Panc1 (cell line): ENCODE results near the gene CROCC.
"Not testable (repeated sequence)": the region's sequence is repeated elsewhere in the genome, so short reads cannot be mapped to it uniquely, and the experiment has no call there.

Experiments used
- TCF7L2 ChIP-seq: IDR thresholded peaks from 2 replicates; pipeline ENCODE4 v1.6.1; 2011; ENCODE audit warnings: mild to moderate bottlenecking, low read depth, low read length, inconsistent platforms
- TF ChIP-seq, protein P1 (sequence below): fragments of 450-650 bp; IDR thresholded peaks from 2 replicates; pipeline ENCODE4 v1.5.1; 2017; ENCODE audit warnings: mild to moderate bottlenecking
- TF ChIP-seq, protein P2 (sequence below), 2 experiments: IDR thresholded peaks; 2 replicates each; pipeline ENCODE4 v1.6.1; 2011 to 2012; ENCODE audit warnings: low read depth in 2 of 2, control low read depth in 1 of 2, low read length in 1 of 2, mild to moderate bottlenecking in 1 of 2, moderate library complexity in 1 of 2; ENCODE audit not compliant: insufficient read depth in 1 of 2

GRCh38 chr1:16949026-16949425 lies 27.3 kb downstream of the CROCC start:
- TF ChIP-seq, protein P1, sequence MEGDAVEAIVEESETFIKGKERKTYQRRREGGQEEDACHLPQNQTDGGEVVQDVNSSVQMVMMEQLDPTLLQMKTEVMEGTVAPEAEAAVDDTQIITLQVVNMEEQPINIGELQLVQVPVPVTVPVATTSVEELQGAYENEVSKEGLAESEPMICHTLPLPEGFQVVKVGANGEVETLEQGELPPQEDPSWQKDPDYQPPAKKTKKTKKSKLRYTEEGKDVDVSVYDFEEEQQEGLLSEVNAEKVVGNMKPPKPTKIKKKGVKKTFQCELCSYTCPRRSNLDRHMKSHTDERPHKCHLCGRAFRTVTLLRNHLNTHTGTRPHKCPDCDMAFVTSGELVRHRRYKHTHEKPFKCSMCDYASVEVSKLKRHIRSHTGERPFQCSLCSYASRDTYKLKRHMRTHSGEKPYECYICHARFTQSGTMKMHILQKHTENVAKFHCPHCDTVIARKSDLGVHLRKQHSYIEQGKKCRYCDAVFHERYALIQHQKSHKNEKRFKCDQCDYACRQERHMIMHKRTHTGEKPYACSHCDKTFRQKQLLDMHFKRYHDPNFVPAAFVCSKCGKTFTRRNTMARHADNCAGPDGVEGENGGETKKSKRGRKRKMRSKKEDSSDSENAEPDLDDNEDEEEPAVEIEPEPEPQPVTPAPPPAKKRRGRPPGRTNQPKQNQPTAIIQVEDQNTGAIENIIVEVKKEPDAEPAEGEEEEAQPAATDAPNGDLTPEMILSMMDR = not testable (repeated sequence)
- TF ChIP-seq TCF7L2 = not testable (repeated sequence)
- TF ChIP-seq, protein P2, sequence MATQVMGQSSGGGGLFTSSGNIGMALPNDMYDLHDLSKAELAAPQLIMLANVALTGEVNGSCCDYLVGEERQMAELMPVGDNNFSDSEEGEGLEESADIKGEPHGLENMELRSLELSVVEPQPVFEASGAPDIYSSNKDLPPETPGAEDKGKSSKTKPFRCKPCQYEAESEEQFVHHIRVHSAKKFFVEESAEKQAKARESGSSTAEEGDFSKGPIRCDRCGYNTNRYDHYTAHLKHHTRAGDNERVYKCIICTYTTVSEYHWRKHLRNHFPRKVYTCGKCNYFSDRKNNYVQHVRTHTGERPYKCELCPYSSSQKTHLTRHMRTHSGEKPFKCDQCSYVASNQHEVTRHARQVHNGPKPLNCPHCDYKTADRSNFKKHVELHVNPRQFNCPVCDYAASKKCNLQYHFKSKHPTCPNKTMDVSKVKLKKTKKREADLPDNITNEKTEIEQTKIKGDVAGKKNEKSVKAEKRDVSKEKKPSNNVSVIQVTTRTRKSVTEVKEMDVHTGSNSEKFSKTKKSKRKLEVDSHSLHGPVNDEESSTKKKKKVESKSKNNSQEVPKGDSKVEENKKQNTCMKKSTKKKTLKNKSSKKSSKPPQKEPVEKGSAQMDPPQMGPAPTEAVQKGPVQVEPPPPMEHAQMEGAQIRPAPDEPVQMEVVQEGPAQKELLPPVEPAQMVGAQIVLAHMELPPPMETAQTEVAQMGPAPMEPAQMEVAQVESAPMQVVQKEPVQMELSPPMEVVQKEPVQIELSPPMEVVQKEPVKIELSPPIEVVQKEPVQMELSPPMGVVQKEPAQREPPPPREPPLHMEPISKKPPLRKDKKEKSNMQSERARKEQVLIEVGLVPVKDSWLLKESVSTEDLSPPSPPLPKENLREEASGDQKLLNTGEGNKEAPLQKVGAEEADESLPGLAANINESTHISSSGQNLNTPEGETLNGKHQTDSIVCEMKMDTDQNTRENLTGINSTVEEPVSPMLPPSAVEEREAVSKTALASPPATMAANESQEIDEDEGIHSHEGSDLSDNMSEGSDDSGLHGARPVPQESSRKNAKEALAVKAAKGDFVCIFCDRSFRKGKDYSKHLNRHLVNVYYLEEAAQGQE (IDR thresholded peaks at IDR 0.05; ENCODE audit: insufficient read depth in 1 of 2, low read depth in 2 of 2, low read length in 1 of 2) = not testable (repeated sequence)
